Measurements from ENCODE around the gene IFRD2. TPM values are rescaled to one million over a fixed set of nuclear protein-coding genes. Genes with fewer than 3 reads are reported as not detected.

IFRD2 gene
- total and polyA plus RNA-seq, 5 donors from 2014 or later: 39.9 to 51.9 (median 41.3) TPM

DNA sequence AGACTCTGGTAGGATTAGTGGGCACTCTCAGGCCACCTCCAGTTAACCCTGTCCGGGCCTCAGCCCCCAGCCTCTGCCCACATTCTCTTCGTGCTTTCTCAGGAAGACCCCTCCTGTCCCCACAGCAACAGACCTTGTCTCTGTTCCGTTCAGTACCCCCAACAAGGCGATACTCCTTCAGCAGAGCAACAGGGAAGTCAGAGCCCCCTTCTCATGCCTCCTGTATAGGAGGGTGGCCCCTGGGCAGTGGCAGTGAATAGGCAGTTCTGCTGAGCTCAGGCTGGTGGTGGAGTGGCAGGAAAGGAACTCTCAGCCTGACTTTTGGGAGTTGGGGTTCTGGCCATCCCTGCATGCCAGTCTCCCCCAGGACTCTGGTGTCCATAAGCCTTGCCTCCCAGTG lies 22.8 kb downstream of the IFRD2 start:
- H3K36me3 ChIP-seq (ENCODE audit: control insufficient read depth, insufficient read depth, low read length): no peaks in the 10 kb centered on the region
- Mint-ChIP-seq H3K4me3 (no peak overlapping the region), H3K27me3 (peaks cover 30% of the 10 kb centered on the region), H3K9me3 (peaks cover 0 to 2% (median 0%) of the 10 kb centered on the region in 7 donors), H3K4me1 (peaks cover 0 to 16% (median 11%) of the 10 kb centered on the region in 4 donors), H3K36me3 (no peaks in the 10 kb centered on the region), H3K27ac (no peak overlapping the region)
- ATAC-seq (ENCODE audit: low read depth in 2 of 2): no peak
- H3K27me3 ChIP-seq (ENCODE audit: control insufficient read depth, insufficient read depth, low read length): peaks cover 4% of the 10 kb centered on the region
- H3K9me3 ChIP-seq (ENCODE audit: control insufficient read depth in 2 of 2, low read length in 2 of 2): no peaks in the 10 kb centered on the region
- no peak overlapping the region for H3K4me3 ChIP-seq (ENCODE audit: low read depth, low read length)
- DNase-seq: no peak
- peaks cover 14% of the 10 kb centered on the region for H3K4me1 ChIP-seq (ENCODE audit: control insufficient read depth, insufficient read depth, low read length, poor library complexity, severe bottlenecking)
- no peak overlapping the region for H3K27ac ChIP-seq (ENCODE audit: insufficient read depth, low read length, poor library complexity, severe bottlenecking)

- H3K27me3 Mint-ChIP-seq: peaks cover 28% of the 10 kb centered on the region
- H3K27ac Mint-ChIP-seq: peak within 1 kb of the TSS in 1 of 3 donors; percentile 74
- Histone ChIP-seq H3K27ac (ENCODE audit: insufficient read depth, low read length, poor library complexity, severe bottlenecking) (no peak within 1 kb of the TSS), H3K27me3 (ENCODE audit: control insufficient read depth, insufficient read depth, low read length) (no peaks in the 10 kb centered on the region), H3K36me3 (ENCODE audit: control insufficient read depth, insufficient read depth, low read length) (no peaks in the 10 kb centered on the region), H3K4me3 (ENCODE audit: low read depth, low read length) (no peak within 1 kb of the TSS), H3K4me1 (ENCODE audit: control insufficient read depth, insufficient read depth, low read length, poor library complexity, severe bottlenecking) (peaks cover 8% of the 10 kb centered on the region), H3K9me3 (ENCODE audit: control insufficient read depth in 2 of 2, low read length in 2 of 2) (no peaks in the 10 kb centered on the region)
- ATAC-seq (ENCODE audit: low read depth in 2 of 2) (no peak), DNase-seq (no peak)
- H3K4me1 Mint-ChIP-seq: peaks cover 0 to 10% (median 7%) of the 10 kb centered on the region in 4 donors
- H3K9me3 Mint-ChIP-seq: peaks cover 0 to 2% (median 0%) of the 10 kb centered on the region in 7 donors
- H3K36me3 Mint-ChIP-seq: no peaks in the 10 kb centered on the region
- H3K4me3 Mint-ChIP-seq: no peak within 1 kb of the TSS
Measured at GRCh38 chr3:50268703-50269451, 23.4 kb downstream of the IFRD2 start, which contains the start of gene SEMA3B. Gene SEMA3B (plus strand): TSS chr3:50269147. CDS start chr3:50269241, 94 bp downstream.

DNA sequence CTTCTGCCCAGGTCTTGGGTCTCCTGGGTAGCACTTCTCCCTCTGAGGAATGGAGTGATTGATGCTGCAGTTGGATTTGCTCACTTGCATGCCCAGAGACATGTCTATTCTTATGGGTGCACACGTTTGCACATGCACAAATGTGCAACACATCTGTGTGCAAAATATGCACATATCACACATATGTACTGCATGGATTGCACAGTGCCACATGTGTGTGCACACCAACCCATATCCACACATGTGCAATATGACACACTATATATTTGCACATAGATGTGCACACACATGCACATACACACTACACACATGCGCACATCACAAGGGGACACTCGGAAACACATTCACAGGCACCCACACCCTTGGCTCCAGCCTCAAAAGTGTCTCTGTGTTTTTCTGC lies 24.0 kb downstream of the IFRD2 start:
- Mint-ChIP-seq H3K4me1 (peaks cover 0 to 10% (median 6%) of the 10 kb centered on the region in 4 donors), H3K36me3 (no peaks in the 10 kb centered on the region), H3K4me3 (no peak overlapping the region), H3K27me3 (peaks cover 28% of the 10 kb centered on the region), H3K27ac (no peak overlapping the region), H3K9me3 (peaks cover 0 to 2% (median 0%) of the 10 kb centered on the region in 7 donors)
- H3K9me3 ChIP-seq (ENCODE audit: control insufficient read depth in 2 of 2, low read length in 2 of 2): no peaks in the 10 kb centered on the region
- DNase-seq (no peak), ATAC-seq (ENCODE audit: low read depth in 2 of 2) (no peak)
- peaks cover 4% of the 10 kb centered on the region for H3K4me1 ChIP-seq (ENCODE audit: control insufficient read depth, insufficient read depth, low read length, poor library complexity, severe bottlenecking)
- H3K27ac ChIP-seq (ENCODE audit: insufficient read depth, low read length, poor library complexity, severe bottlenecking): no peak overlapping the region
- H3K36me3 ChIP-seq (ENCODE audit: control insufficient read depth, insufficient read depth, low read length): no peaks in the 10 kb centered on the region
- no peaks in the 10 kb centered on the region for H3K27me3 ChIP-seq (ENCODE audit: control insufficient read depth, insufficient read depth, low read length)
- no peak overlapping the region for H3K4me3 ChIP-seq (ENCODE audit: low read depth, low read length)

GRCh38 chr3:50267280-50267913 lies 24.8 kb downstream of the IFRD2 start:
- Mint-ChIP-seq H3K36me3 (no peaks in the 10 kb centered on the region), H3K4me1 (peaks cover 0 to 5% (median 1%) of the 10 kb centered on the region in 4 donors), H3K9me3 (peaks cover 0 to 2% (median 0%) of the 10 kb centered on the region in 7 donors), H3K27ac (no peak overlapping the region), H3K4me3 (no peak overlapping the region), H3K27me3 (peaks cover 22% of the 10 kb centered on the region)
- Histone ChIP-seq H3K9me3 (ENCODE audit: control insufficient read depth in 2 of 2, low read length in 2 of 2) (no peaks in the 10 kb centered on the region), H3K4me1 (ENCODE audit: control insufficient read depth, insufficient read depth, low read length, poor library complexity, severe bottlenecking) (no peaks in the 10 kb centered on the region), H3K4me3 (ENCODE audit: low read depth, low read length) (no peak overlapping the region), H3K27ac (ENCODE audit: insufficient read depth, low read length, poor library complexity, severe bottlenecking) (no peak overlapping the region), H3K27me3 (ENCODE audit: control insufficient read depth, insufficient read depth, low read length) (no peaks in the 10 kb centered on the region), H3K36me3 (ENCODE audit: control insufficient read depth, insufficient read depth, low read length) (no peaks in the 10 kb centered on the region)
- DNase-seq: no peak
- ATAC-seq (ENCODE audit: low read depth in 2 of 2): no peak

GRCh38 chr3:50266836-50267235 lies 25.4 kb downstream of the IFRD2 start:
- H3K27me3 Mint-ChIP-seq: peaks cover 18% of the 10 kb centered on the region

GRCh38 chr3:50266017-50266416 lies 26.2 kb downstream of the IFRD2 start:
- ATAC-seq (ENCODE audit: low read depth in 2 of 2): no peak
- Mint-ChIP-seq H3K27me3 (peaks cover 12% of the 10 kb centered on the region), H3K27ac (no peak overlapping the region), H3K9me3 (peaks cover 0 to 2% (median 0%) of the 10 kb centered on the region in 7 donors), H3K4me3 (peak overlapping the region in 2 of 4 donors; percentile 25 to 88), H3K4me1 (peaks cover 0 to 3% (median 0%) of the 10 kb centered on the region in 4 donors), H3K36me3 (no peaks in the 10 kb centered on the region)
- H3K27me3 ChIP-seq (ENCODE audit: control insufficient read depth, insufficient read depth, low read length): no peaks in the 10 kb centered on the region
- no peak overlapping the region for H3K4me3 ChIP-seq (ENCODE audit: low read depth, low read length)
- H3K27ac ChIP-seq (ENCODE audit: insufficient read depth, low read length, poor library complexity, severe bottlenecking): no peak overlapping the region
- H3K9me3 ChIP-seq (ENCODE audit: control insufficient read depth in 2 of 2, low read length in 2 of 2): no peaks in the 10 kb centered on the region
- H3K36me3 ChIP-seq (ENCODE audit: control insufficient read depth, insufficient read depth, low read length): no peaks in the 10 kb centered on the region
- no peaks in the 10 kb centered on the region for H3K4me1 ChIP-seq (ENCODE audit: control insufficient read depth, insufficient read depth, low read length, poor library complexity, severe bottlenecking)
- DNase-seq: no peak

More at GRCh38 chr3:50266836-50267235, 25.4 kb downstream of the IFRD2 start:
- no peak overlapping the region for H3K27ac Mint-ChIP-seq
- H3K36me3 Mint-ChIP-seq: no peaks in the 10 kb centered on the region
- H3K4me3 Mint-ChIP-seq: no peak overlapping the region
- H3K4me1 Mint-ChIP-seq: peaks cover 0 to 4% (median 1%) of the 10 kb centered on the region in 4 donors
- Histone ChIP-seq H3K9me3 (ENCODE audit: control insufficient read depth in 2 of 2, low read length in 2 of 2) (no peaks in the 10 kb centered on the region), H3K4me3 (ENCODE audit: low read depth, low read length) (no peak overlapping the region), H3K4me1 (ENCODE audit: control insufficient read depth, insufficient read depth, low read length, poor library complexity, severe bottlenecking) (no peaks in the 10 kb centered on the region), H3K27me3 (ENCODE audit: control insufficient read depth, insufficient read depth, low read length) (no peaks in the 10 kb centered on the region), H3K36me3 (ENCODE audit: control insufficient read depth, insufficient read depth, low read length) (no peaks in the 10 kb centered on the region), H3K27ac (ENCODE audit: insufficient read depth, low read length, poor library complexity, severe bottlenecking) (no peak overlapping the region)
- H3K9me3 Mint-ChIP-seq: peaks cover 0 to 2% (median 0%) of the 10 kb centered on the region in 7 donors
- ATAC-seq (ENCODE audit: low read depth in 2 of 2) (no peak), DNase-seq (no peak)

GRCh38 chr3:50265571-50265970 lies 26.7 kb downstream of the IFRD2 start:
- H3K27ac Mint-ChIP-seq: no peak overlapping the region
- ATAC-seq (ENCODE audit: low read depth in 2 of 2) (no peak), DNase-seq (no peak)
- Histone ChIP-seq H3K4me1 (ENCODE audit: control insufficient read depth, insufficient read depth, low read length, poor library complexity, severe bottlenecking) (peaks cover 2% of the 10 kb centered on the region), H3K36me3 (ENCODE audit: control insufficient read depth, insufficient read depth, low read length) (no peaks in the 10 kb centered on the region), H3K27ac (ENCODE audit: insufficient read depth, low read length, poor library complexity, severe bottlenecking) (no peak overlapping the region), H3K27me3 (ENCODE audit: control insufficient read depth, insufficient read depth, low read length) (no peaks in the 10 kb centered on the region), H3K4me3 (ENCODE audit: low read depth, low read length) (no peak overlapping the region), H3K9me3 (ENCODE audit: control insufficient read depth in 2 of 2, low read length in 2 of 2) (no peaks in the 10 kb centered on the region)
- peaks cover 12% of the 10 kb centered on the region for H3K27me3 Mint-ChIP-seq
- H3K4me1 Mint-ChIP-seq: peaks cover 0 to 3% (median under 1%) of the 10 kb centered on the region in 4 donors
- H3K36me3 Mint-ChIP-seq: no peaks in the 10 kb centered on the region
- peak overlapping the region in 1 of 4 donors; percentile 25 for H3K4me3 Mint-ChIP-seq
- H3K9me3 Mint-ChIP-seq: peaks cover 0 to 2% (median 0%) of the 10 kb centered on the region in 7 donors

Measured in CD4-positive, CD25-positive, alpha-beta regulatory T cell (primary cell).